Measurements from ENCODE around the gene MANBA.

Gene MANBA

DNA sequence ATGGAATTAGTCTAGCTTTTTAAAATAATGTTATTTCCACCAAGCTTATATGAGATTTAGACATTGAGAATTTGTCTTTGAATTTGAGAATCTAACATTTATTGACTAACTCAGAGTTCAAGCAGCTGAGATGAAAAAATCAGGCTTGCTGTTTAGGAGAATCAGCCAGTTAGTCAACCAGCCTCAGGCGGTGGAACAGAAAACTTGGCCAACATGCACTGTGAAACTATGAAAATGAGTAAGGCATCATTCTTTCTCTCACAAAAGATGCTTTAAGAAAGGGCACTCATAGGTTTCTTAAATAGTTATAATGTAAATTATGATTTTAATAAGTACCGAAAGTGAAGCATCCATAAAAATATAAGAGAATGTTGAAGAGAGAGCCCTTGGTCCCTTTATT lies 175.4 kb downstream of the MANBA start:
- no peak for DNase-seq

DNA sequence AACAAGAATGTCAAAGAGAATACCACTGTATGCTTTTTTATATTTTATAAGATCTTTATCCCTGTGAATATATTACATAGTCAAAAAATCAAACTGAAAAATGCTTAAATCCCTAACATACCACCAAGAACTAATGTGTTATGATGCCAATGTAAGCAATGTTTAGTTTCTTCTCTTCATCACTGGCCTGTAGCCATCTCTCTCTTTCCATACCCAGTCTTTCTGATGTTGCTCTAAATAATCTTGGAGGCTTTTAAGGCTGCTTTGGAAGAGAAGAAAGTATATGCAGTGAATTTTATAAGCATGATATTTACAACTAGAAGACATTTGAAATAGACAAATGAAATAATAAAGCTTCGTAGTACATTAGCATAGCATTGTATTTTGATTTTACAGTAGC lies 176.7 kb downstream of the MANBA start:
- DNase-seq, result no peak
